Thyroid gland (tissue), 4 donors: ENCODE data around the gene STRBP.

ENCODE experiments used
- CTCF ChIP-seq, 6 experiments: fragments of 200-600 bp in 3 of 6; fragments of 450-650 bp in 3 of 6; sonication (generic) in 3 of 6; IDR thresholded peaks; one replicate each; pipeline ENCODE4 v1.5.1; 2016 to 2019; ENCODE audit warnings: antibody characterized with exemption in 6 of 6, mild to moderate bottlenecking in 2 of 6, inconsistent platforms in 1 of 6, moderate library complexity in 1 of 6
- POLR2A ChIP-seq, 2 donors: fragments of 450-650 bp; IDR thresholded peaks; one replicate each; pipeline ENCODE4 v1.6.1; 2017; ENCODE audit warnings: antibody characterized with exemption in 2 of 2, mild to moderate bottlenecking in 2 of 2, moderate library complexity in 1 of 2

DNA sequence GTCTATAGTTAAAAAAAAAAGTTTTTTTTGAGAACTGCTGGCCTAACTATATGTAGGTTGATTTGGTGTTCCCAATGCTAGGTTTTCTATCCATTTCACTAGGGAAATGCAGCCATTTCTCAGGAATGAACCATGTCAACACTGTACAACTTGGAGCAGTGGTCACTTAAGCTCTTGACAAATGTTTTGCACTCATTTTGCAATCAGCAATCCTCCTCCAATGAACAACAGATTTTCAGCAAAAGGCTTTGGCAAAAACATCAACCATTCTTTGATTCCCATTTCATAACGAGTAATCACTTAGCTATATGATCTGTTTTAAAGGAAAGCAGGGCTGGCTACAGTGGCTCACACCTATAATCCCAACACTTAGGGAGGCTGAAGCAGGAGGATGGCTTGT lies 17.9 kb downstream of the STRBP start:
- TF ChIP-seq CTCF (IDR thresholded peaks at IDR 0.05) (no peak), POLR2A (IDR thresholded peaks at IDR 0.05) (no peak)
